ENCODE data around the gene DOCK3.

GRCh38 chr3:50695031-50695430, 20.3 kb downstream of the DOCK3 start:
- TF ChIP-seq EP300 (IDR thresholded peaks at IDR 0.05) (no peak), CTCF (IDR thresholded peaks at IDR 0.05) (no peak), NR3C1 (IDR thresholded peaks at IDR 0.05) (no peak), RFX5 (IDR thresholded peaks at IDR 0.05) (no peak), MAX (IDR thresholded peaks at IDR 0.05) (no peak)

Measured in A549 (cell line).